Measurements from ENCODE around the gene NAA80. TPM values are rescaled to one million over a fixed set of nuclear protein-coding genes. Genes with fewer than 3 reads are reported as not detected.

The NAA80 gene
- polyA plus RNA-seq, 1 donor, result 9.6 TPM

DNA sequence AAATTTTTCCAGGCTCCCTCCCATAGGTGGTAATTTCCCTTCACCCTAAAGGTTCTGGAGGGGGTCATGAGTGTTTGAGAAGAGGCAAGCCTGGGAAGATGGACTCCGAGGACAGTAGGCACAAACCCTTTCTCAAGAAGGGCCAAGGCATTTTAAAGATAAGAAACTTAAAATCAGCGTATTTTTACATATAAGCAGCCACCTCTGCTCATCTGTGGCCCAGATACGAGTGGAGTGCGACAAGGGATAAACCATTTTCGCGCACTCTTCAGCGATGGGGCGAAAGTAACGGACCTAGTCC is 40.9 kb upstream of the NAA80 start:
- peaks cover 20% of the 10 kb centered on the region for H3K27me3 ChIP-seq (ENCODE audit: control insufficient read depth, insufficient read depth, low read length)
- no peaks in the 10 kb centered on the region for H3K36me3 ChIP-seq (ENCODE audit: control insufficient read depth, insufficient read depth, low read length)
- peak overlapping the region; percentile 27 for H3K4me3 ChIP-seq (ENCODE audit: low read length)
- peaks cover 23% of the 10 kb centered on the region for H3K4me1 ChIP-seq (ENCODE audit: control insufficient read depth, insufficient read depth, low read length)
- no peak overlapping the region for H3K27ac ChIP-seq (ENCODE audit: low read length)
- no peak for DNase-seq
- no CpG with 5 or more reads among the region's 9 CpGs for WGBS (ENCODE audit: insufficient coverage, low lambda C conversion rate)
- H3K9me3 ChIP-seq (ENCODE audit: control insufficient read depth, low read depth, low read length), result peaks cover 6% of the 10 kb centered on the region

GRCh38 chr3:50339485-50340146 is 40.4 kb upstream of the NAA80 start:
- no peak overlapping the region for H3K27ac ChIP-seq (ENCODE audit: low read length)
- no peaks in the 10 kb centered on the region for H3K36me3 ChIP-seq (ENCODE audit: control insufficient read depth, insufficient read depth, low read length)
- H3K9me3 ChIP-seq (ENCODE audit: control insufficient read depth, low read depth, low read length), result peaks cover 6% of the 10 kb centered on the region
- H3K4me1 ChIP-seq (ENCODE audit: control insufficient read depth, insufficient read depth, low read length), result peaks cover 22% of the 10 kb centered on the region
- WGBS (ENCODE audit: insufficient coverage, low lambda C conversion rate), result 100% methylated on average over 3 of the region's 14 CpGs
- H3K27me3 ChIP-seq (ENCODE audit: control insufficient read depth, insufficient read depth, low read length), result peaks cover 20% of the 10 kb centered on the region
- DNase-seq, result no peak
- peak overlapping the region; percentile 27 for H3K4me3 ChIP-seq (ENCODE audit: low read length)

DNA sequence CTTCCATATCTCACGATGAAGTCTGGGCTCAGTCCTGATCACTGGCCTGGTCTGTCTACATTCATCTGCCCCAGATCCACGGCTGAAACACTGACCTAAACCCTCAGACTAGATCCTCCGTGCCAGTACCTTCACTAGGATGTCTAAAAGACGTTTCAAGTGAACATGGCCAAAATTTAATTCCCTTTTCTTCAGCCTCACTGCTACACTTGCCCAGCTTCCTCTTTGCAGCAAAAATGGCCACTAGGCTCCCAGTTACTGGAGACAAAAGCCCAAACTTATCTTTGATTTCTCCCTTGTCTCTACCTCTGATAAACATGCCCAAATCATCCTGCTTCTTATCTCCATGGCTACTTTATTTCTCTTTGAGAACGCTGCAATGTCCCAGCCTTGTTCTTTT is 39.8 kb upstream of the NAA80 start:
- Histone ChIP-seq H3K9me3 (ENCODE audit: control insufficient read depth, low read depth, low read length) (peaks cover 6% of the 10 kb centered on the region), H3K36me3 (ENCODE audit: control insufficient read depth, insufficient read depth, low read length) (no peaks in the 10 kb centered on the region), H3K4me1 (ENCODE audit: control insufficient read depth, insufficient read depth, low read length) (peaks cover 28% of the 10 kb centered on the region), H3K27ac (ENCODE audit: low read length) (peak overlapping the region; percentile 26), H3K4me3 (ENCODE audit: low read length) (no peak overlapping the region), H3K27me3 (ENCODE audit: control insufficient read depth, insufficient read depth, low read length) (peaks cover 20% of the 10 kb centered on the region)
- DNase-seq, result no peak
- no CpG with 5 or more reads among the region's 5 CpGs for WGBS (ENCODE audit: insufficient coverage, low lambda C conversion rate)

DNA sequence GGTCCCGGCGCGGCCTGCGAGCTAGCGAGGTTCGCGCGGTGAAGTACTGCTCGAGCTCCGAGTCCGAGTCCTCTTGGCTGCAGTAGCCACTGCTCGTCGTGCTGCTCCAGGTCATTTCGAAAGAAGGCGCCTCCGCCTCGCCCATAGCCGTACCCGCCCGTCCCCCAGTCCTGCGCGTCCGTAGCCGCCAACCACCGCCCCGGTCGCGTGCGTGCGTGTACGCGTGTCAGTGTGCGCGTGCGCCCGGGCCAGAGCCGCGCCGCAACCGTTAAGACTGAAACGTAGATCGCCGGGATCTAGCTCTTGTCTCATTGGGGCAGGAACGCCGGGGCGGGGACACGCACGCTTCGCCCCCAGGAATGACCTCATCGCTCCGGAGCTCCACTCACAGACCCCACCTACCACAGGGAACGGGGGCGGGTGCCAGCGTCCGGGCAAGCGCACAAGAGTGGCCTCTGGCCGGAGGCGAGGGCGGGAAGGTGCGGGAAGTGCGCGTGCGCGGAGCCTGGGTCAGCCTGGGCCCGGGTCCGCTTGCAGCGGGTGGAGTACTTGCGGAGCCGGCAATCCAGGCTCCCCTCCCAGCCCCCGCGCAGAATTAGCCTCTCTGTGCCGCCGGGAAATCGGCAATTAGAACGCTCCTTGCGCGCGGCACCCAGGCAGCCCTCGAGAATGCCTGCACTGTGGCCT is 38.1 kb upstream of the NAA80 start:
- H3K9me3 ChIP-seq (ENCODE audit: control insufficient read depth, low read depth, low read length), result peaks cover 6% of the 10 kb centered on the region
- no CpG with 5 or more reads among the region's 79 CpGs for WGBS (ENCODE audit: insufficient coverage, low lambda C conversion rate)
- H3K27ac ChIP-seq (ENCODE audit: low read length), result peak overlapping the region; percentile 93
- H3K36me3 ChIP-seq (ENCODE audit: control insufficient read depth, insufficient read depth, low read length), result no peaks in the 10 kb centered on the region
- H3K27me3 ChIP-seq (ENCODE audit: control insufficient read depth, insufficient read depth, low read length), result peaks cover 20% of the 10 kb centered on the region
- H3K4me3 ChIP-seq (ENCODE audit: low read length), result peak overlapping the region; percentile 68
- DNase-seq, result peak; percentile 99 to 100
- peaks cover 30% of the 10 kb centered on the region for H3K4me1 ChIP-seq (ENCODE audit: control insufficient read depth, insufficient read depth, low read length)

DNA sequence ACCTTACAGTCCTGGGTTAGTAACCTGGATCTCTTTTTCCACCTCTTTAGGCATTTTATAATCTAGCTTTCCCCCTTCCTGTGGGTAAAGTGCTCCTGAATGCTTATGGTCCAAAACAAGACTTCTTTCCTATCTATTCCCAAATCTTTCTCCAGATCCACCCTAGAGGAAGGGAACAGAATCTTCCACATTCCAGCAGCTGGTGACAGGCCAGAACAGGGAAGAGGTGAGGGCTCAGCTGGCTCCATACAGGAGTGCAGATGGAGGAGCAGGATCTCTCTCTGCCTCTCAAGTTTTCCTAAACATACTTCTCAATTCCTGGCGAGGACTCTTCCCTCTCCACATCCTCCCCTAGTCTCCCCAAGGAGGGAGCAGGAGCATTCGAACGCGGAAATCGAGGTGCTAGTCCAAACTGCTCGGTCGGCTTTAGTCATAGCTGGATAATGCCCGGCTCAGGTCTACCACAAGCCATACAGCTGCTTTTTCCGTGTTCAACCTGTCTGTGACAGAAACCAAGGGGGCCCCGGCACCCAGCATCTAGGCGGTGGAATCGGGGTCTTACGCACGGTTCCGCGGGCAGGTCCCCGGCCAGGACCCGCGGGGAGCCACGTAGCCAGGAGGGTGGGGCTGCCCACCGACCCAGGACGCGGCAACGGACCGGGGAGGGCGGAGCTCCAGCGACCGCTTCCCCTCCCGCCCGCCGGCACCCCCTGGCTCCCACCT is 37.4 kb upstream of the NAA80 start:
- Histone ChIP-seq H3K4me1 (ENCODE audit: control insufficient read depth, insufficient read depth, low read length) (peaks cover 30% of the 10 kb centered on the region), H3K36me3 (ENCODE audit: control insufficient read depth, insufficient read depth, low read length) (peaks cover 7% of the 10 kb centered on the region), H3K4me3 (ENCODE audit: low read length) (peak overlapping the region; percentile 68), H3K27me3 (ENCODE audit: control insufficient read depth, insufficient read depth, low read length) (peaks cover 18% of the 10 kb centered on the region), H3K27ac (ENCODE audit: low read length) (peak overlapping the region; percentile 93), H3K9me3 (ENCODE audit: control insufficient read depth, low read depth, low read length) (peaks cover 6% of the 10 kb centered on the region)
- no CpG with 5 or more reads among the region's 31 CpGs for WGBS (ENCODE audit: insufficient coverage, low lambda C conversion rate)
- DNase-seq, result no peak

DNA sequence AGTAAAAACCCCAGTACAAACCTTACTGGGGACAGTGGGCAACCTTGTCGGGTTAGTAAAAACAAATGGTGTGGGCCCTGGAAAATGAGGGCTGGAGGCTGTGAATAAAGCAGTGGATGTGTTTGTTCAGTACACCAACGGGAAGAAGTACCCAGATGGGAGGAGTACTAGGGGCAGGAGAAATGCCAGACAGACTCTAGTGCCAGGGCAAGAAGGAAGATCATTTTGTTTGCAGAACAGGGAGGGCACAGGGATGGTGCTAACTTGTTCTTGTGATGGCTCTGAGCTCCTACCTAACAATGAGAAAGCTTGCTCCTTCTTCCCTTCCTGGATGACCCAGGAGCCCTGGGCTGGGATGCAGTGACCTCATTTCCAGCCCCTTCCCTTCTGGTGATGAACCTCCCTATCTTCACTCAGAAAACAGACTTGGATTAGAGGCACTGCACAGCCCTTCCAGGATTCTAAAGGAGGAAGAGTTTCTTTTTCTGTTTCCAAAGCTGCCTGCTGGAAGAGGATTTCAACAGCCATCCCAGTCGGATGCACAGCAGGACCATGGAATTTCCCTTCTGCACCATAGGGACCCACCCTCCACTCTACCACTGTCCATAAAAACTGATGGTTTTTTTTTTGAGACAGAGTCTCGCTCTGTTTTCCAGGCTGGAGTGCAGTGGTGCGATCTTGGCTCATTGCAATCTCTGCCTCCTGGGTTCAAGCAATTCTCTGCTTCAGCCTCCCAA is 35.3 kb upstream of the NAA80 start:
- peaks cover 27% of the 10 kb centered on the region for H3K4me1 ChIP-seq (ENCODE audit: control insufficient read depth, insufficient read depth, low read length)
- H3K27ac ChIP-seq (ENCODE audit: low read length), result peak overlapping the region; percentile 14
- H3K4me3 ChIP-seq (ENCODE audit: low read length), result no peak overlapping the region
- H3K27me3 ChIP-seq (ENCODE audit: control insufficient read depth, insufficient read depth, low read length), result no peaks in the 10 kb centered on the region
- H3K36me3 ChIP-seq (ENCODE audit: control insufficient read depth, insufficient read depth, low read length), result peaks cover 28% of the 10 kb centered on the region
- H3K9me3 ChIP-seq (ENCODE audit: control insufficient read depth, low read depth, low read length), result peaks cover 3% of the 10 kb centered on the region
- 33% methylated on average over 1 of the region's 5 CpGs for WGBS (ENCODE audit: insufficient coverage, low lambda C conversion rate)
- DNase-seq, result no peak

DNA sequence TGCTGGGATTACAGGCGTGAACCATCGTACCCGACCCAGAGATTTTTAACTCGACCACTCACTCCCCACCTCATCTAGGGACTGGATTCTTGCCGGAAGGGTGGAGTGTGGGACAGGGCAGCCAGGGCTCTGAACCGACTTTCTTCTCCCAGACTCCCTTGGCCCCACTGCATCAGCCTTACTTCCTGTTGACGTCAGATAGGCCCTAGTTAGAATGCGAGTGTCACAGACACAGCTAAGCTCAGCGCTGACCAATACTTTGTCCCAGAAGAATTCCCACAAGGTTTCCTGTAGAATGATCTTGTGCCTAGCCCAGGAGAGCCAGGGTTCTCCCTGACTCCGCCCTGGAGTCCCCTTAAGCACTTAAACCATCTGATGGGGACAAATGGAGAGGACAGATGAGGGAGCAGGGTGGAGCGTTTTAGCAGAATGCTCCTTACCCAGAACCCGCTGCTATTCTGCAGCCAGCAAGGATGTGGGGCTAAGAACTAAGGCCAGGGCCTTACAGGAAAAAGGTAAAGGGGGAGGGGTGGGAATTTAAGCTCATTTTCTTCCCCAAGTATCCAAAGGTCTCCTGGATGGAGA is 34.6 kb upstream of the NAA80 start:
- Histone ChIP-seq H3K36me3 (ENCODE audit: control insufficient read depth, insufficient read depth, low read length) (peaks cover 32% of the 10 kb centered on the region), H3K27me3 (ENCODE audit: control insufficient read depth, insufficient read depth, low read length) (no peaks in the 10 kb centered on the region), H3K4me3 (ENCODE audit: low read length) (no peak overlapping the region), H3K27ac (ENCODE audit: low read length) (peak overlapping the region; percentile 14), H3K9me3 (ENCODE audit: control insufficient read depth, low read depth, low read length) (peaks cover 3% of the 10 kb centered on the region), H3K4me1 (ENCODE audit: control insufficient read depth, insufficient read depth, low read length) (peaks cover 27% of the 10 kb centered on the region)
- WGBS (ENCODE audit: insufficient coverage, low lambda C conversion rate), result 93% methylated on average over 3 of the region's 12 CpGs
- no peak for DNase-seq

- DNase-seq, result no peak
- Histone ChIP-seq H3K4me1 (ENCODE audit: control insufficient read depth, insufficient read depth, low read length) (peaks cover 32% of the 10 kb centered on the region), H3K36me3 (ENCODE audit: control insufficient read depth, insufficient read depth, low read length) (peaks cover 32% of the 10 kb centered on the region)
These were observed 32.2 kb upstream of the NAA80 start for GRCh38 chr3:50331364-50331907.

GRCh38 chr3:50330330-50330729 is 31.1 kb upstream of the NAA80 start:
- Histone ChIP-seq H3K27ac (ENCODE audit: low read length) (no peak overlapping the region), H3K4me3 (ENCODE audit: low read length) (no peak overlapping the region), H3K9me3 (ENCODE audit: control insufficient read depth, low read depth, low read length) (no peaks in the 10 kb centered on the region), H3K4me1 (ENCODE audit: control insufficient read depth, insufficient read depth, low read length) (peaks cover 21% of the 10 kb centered on the region), H3K27me3 (ENCODE audit: control insufficient read depth, insufficient read depth, low read length) (no peaks in the 10 kb centered on the region), H3K36me3 (ENCODE audit: control insufficient read depth, insufficient read depth, low read length) (peaks cover 42% of the 10 kb centered on the region)
- no CpG with 5 or more reads among the region's 10 CpGs for WGBS (ENCODE audit: insufficient coverage, low lambda C conversion rate)
- DNase-seq, result no peak

More at GRCh38 chr3:50331364-50331907, 32.2 kb upstream of the NAA80 start:
- H3K9me3 ChIP-seq (ENCODE audit: control insufficient read depth, low read depth, low read length), result no peaks in the 10 kb centered on the region
- WGBS (ENCODE audit: insufficient coverage, low lambda C conversion rate), result no CpG with 5 or more reads among the region's 19 CpGs
- H3K4me3 ChIP-seq (ENCODE audit: low read length), result no peak overlapping the region
- no peaks in the 10 kb centered on the region for H3K27me3 ChIP-seq (ENCODE audit: control insufficient read depth, insufficient read depth, low read length)
- H3K27ac ChIP-seq (ENCODE audit: low read length), result no peak overlapping the region
